H1 (cell line): ENCODE data around the gene C19orf25. TPM values are rescaled to one million over a fixed set of nuclear protein-coding genes. Genes with fewer than 3 reads are reported as not detected.

Source experiments
- CTCF ChIA-PET: fragments of 300-600 bp; sonication (Branson Sonifier 250); formaldehyde crosslinking; loops from one replicate; lab custom pipeline; 2021; ENCODE audit not compliant: partially characterized antibody; lab: Charles Lee
- POLR2A ChIA-PET: fragments of 300-600 bp; sonication (Branson Sonifier 250); formaldehyde crosslinking; loops from one replicate; lab custom pipeline; 2021; ENCODE audit warnings: inconsistent platforms; ENCODE audit not compliant: partially characterized antibody; lab: Charles Lee
- DNase-seq, 2 experiments: peaks; one replicate each; pipeline versions ENCODE4 v3.0.0 to v3.0.0-alpha.2; 2010 to 2022; ENCODE audit warnings: low spot score in 2 of 2, low read depth in 1 of 2, mixed read lengths in 1 of 2
- FAIRE-seq: peaks from 2 replicates; lab custom pipeline; 2011; peaks lifted over from hg19 to GRCh38; lab: Jason Lieb, UNC
- H2AFZ ChIP-seq: 2 replicates; pipeline ENCODE4 v1.8.1; 2012; ENCODE audit warnings: low read length, inconsistent platforms
- H2AK5ac ChIP-seq: 2 replicates; pipeline ENCODE4 v1.6.1; 2013; ENCODE audit warnings: low read depth, low read length
- H2BK120ac ChIP-seq: replicated peaks from 2 replicates; pipeline ENCODE3; 2013; ENCODE audit warnings: low read depth, low read length, inconsistent platforms
- H2BK12ac ChIP-seq: 2 replicates; pipeline ENCODE4 v1.6.1; 2013; ENCODE audit warnings: low read depth, low read length
- H2BK15ac ChIP-seq: 2 replicates; pipeline ENCODE4 v1.6.1; 2013; ENCODE audit warnings: low read length
- H2BK20ac ChIP-seq: 2 replicates; pipeline ENCODE4 v1.6.1; 2013; ENCODE audit warnings: low read length
- H2BK5ac ChIP-seq: 2 replicates; pipeline ENCODE4 v1.6.1; 2013; ENCODE audit warnings: low read depth, low read length
- H3K14ac ChIP-seq: 2 replicates; pipeline ENCODE4 v1.6.1; 2013; ENCODE audit warnings: inconsistent platforms; ENCODE audit not compliant: insufficient read length
- H3K18ac ChIP-seq: 2 replicates; pipeline ENCODE4 v1.6.1; 2013; ENCODE audit warnings: low read length; ENCODE audit errors: extremely low read depth
- H3K23ac ChIP-seq: 2 replicates; pipeline ENCODE4 v1.6.1; 2013; ENCODE audit warnings: inconsistent platforms; ENCODE audit not compliant: insufficient read length
- H3K23me2 ChIP-seq: 2 replicates; pipeline ENCODE4 v1.6.1; 2013; ENCODE audit warnings: low read depth, low read length
- H3K27ac ChIP-seq: 2 replicates; pipeline ENCODE4 v1.6.1; 2011; ENCODE audit warnings: low read depth, low read length, inconsistent platforms
- H3K27me3 ChIP-seq, 4 experiments: replicated peaks in 1 of 4; 1 replicate in 1 of 4; 2 replicates in 3 of 4; pipeline versions ENCODE4 v1.6.1 to v1.8.1; 2011 to 2013; ENCODE audit warnings: low read length in 3 of 4, mild to moderate bottlenecking in 3 of 4, inconsistent platforms in 2 of 4, mixed read lengths in 2 of 4, moderate library complexity in 1 of 4; ENCODE audit not compliant: control insufficient read depth in 3 of 4, insufficient read depth in 3 of 4; ENCODE audit errors: extremely low read depth in 1 of 4
- H3K36me3 ChIP-seq, 4 experiments: 2 replicates each; pipeline versions ENCODE4 v1.6.1 to v1.8.1; 2011 to 2013; ENCODE audit warnings: mild to moderate bottlenecking in 4 of 4, low read length in 3 of 4, moderate library complexity in 2 of 4, control low read depth in 1 of 4, inconsistent platforms in 1 of 4; ENCODE audit not compliant: insufficient read depth in 4 of 4, control insufficient read depth in 2 of 4
- H3K4ac ChIP-seq: replicated peaks from 2 replicates; pipeline ENCODE3; 2013; ENCODE audit warnings: low read length, low read depth, mixed read lengths, inconsistent platforms; ENCODE audit not compliant: insufficient read length
- H3K4me1 ChIP-seq, 4 experiments: replicated peaks in 1 of 4; 1 replicate in 1 of 4; 2 replicates in 3 of 4; pipeline versions ENCODE4 v1.6.1 to v1.8.1; 2011 to 2013; ENCODE audit warnings: low read length in 3 of 4, inconsistent platforms in 2 of 4, mixed read lengths in 1 of 4; ENCODE audit not compliant: insufficient read depth in 4 of 4, control insufficient read depth in 3 of 4
- H3K4me2 ChIP-seq, 2 experiments: 2 replicates each; pipeline versions ENCODE4 v1.6.1 to v1.8.1; 2011 to 2013; ENCODE audit warnings: low read depth in 2 of 2, low read length in 2 of 2, control low read depth in 1 of 2, inconsistent platforms in 1 of 2, mild to moderate bottlenecking in 1 of 2; ENCODE audit not compliant: insufficient read depth in 1 of 2
- H3K4me3 ChIP-seq, 4 experiments: fragments of 200-600, 300-600 bp in 1 of 4; sonication (generic), shearing (Covaris generic), sonication (Bioruptor Twin) in 1 of 4; 2 replicates each; pipeline versions ENCODE4 v1.5.1 to v1.8.1; 2011 to 2016; ENCODE audit warnings: low read length in 4 of 4, low read depth in 3 of 4, control low read depth in 2 of 4, inconsistent platforms in 2 of 4, mild to moderate bottlenecking in 2 of 4, mixed read lengths in 1 of 4, moderate library complexity in 1 of 4; ENCODE audit not compliant: insufficient read depth in 2 of 4; ENCODE audit errors: extremely low read depth in 1 of 4
- H3K56ac ChIP-seq: replicated peaks from 2 replicates; pipeline ENCODE3; 2013; ENCODE audit warnings: low read depth, mild to moderate bottlenecking, mixed read lengths, low read length, inconsistent platforms; ENCODE audit not compliant: insufficient read length
- H3K79me1 ChIP-seq: 2 replicates; pipeline ENCODE4 v1.6.1; 2013; ENCODE audit warnings: low read depth, low read length, control low read depth
- H3K79me2 ChIP-seq, 2 experiments: 2 replicates each; pipeline versions ENCODE4 v1.6.1 to v1.8.1; 2012 to 2013; ENCODE audit warnings: low read length in 2 of 2, mild to moderate bottlenecking in 2 of 2, inconsistent platforms in 1 of 2; ENCODE audit not compliant: insufficient read depth in 2 of 2, control insufficient read depth in 1 of 2
- H3K9ac ChIP-seq, 4 experiments: replicated peaks in 1 of 4; 1 replicate in 1 of 4; 2 replicates in 3 of 4; pipeline versions ENCODE4 v1.6.1 to v1.8.1; 2011 to 2013; ENCODE audit warnings: low read depth in 3 of 4, low read length in 3 of 4, control low read depth in 2 of 4, mild to moderate bottlenecking in 2 of 4, moderate library complexity in 2 of 4, inconsistent platforms in 1 of 4; ENCODE audit errors: extremely low read depth in 1 of 4
- H3K9me3 ChIP-seq, 2 experiments: 2 replicates each; pipeline versions ENCODE4 v1.6.1 to v1.8.1; 2012 to 2013; ENCODE audit warnings: mild to moderate bottlenecking in 2 of 2, moderate library complexity in 2 of 2, control low read depth in 1 of 2, inconsistent platforms in 1 of 2, low read depth in 1 of 2, low read length in 1 of 2, mixed read lengths in 1 of 2; ENCODE audit not compliant: insufficient read depth in 2 of 2
- H4K20me1 ChIP-seq, 2 experiments: replicated peaks in 1 of 2; 2 replicates each; pipeline versions ENCODE3 to v1.8.1; 2011 to 2013; ENCODE audit warnings: inconsistent platforms in 2 of 2, low read length in 2 of 2, mild to moderate bottlenecking in 1 of 2; ENCODE audit not compliant: insufficient read depth in 2 of 2, control insufficient read depth in 1 of 2
- H4K5ac ChIP-seq: 2 replicates; pipeline ENCODE4 v1.6.1; 2013; ENCODE audit warnings: low read length, low read depth, mixed read lengths, inconsistent platforms; ENCODE audit not compliant: insufficient read length
- H4K8ac ChIP-seq: 2 replicates; pipeline ENCODE4 v1.8.0; 2013; ENCODE audit warnings: mild to moderate bottlenecking, moderate library complexity, low read length, inconsistent platforms; ENCODE audit not compliant: insufficient read depth; ENCODE audit errors: extremely low read depth
- H4K91ac ChIP-seq: replicated peaks from 2 replicates; pipeline ENCODE3; 2013; ENCODE audit warnings: low read length, mixed read lengths, inconsistent platforms; ENCODE audit not compliant: insufficient read length
- ATF3 ChIP-seq: IDR thresholded peaks from 2 replicates; pipeline ENCODE4 v1.6.1; 2011; ENCODE audit warnings: low read depth, mild to moderate bottlenecking, low read length; ENCODE audit not compliant: insufficient read depth
- BRCA1 ChIP-seq: IDR thresholded peaks from 2 replicates; pipeline ENCODE4 v1.6.1; 2012; ENCODE audit warnings: low read depth, low read length, improper control_type of control experiment
- FOSL1 ChIP-seq: IDR thresholded peaks from 2 replicates; pipeline ENCODE4 v1.6.1; 2011; ENCODE audit warnings: mild to moderate bottlenecking, low read depth, low read length, moderate library complexity; ENCODE audit not compliant: insufficient read depth
- GABPA ChIP-seq: IDR thresholded peaks from 2 replicates; pipeline ENCODE4 v1.6.1; 2011; ENCODE audit warnings: mild to moderate bottlenecking, low read length, moderate library complexity, borderline replicate concordance; ENCODE audit not compliant: insufficient read depth
- HDAC2 ChIP-seq, 2 experiments: fragments of 300-600 bp in 1 of 2; sonication (generic) in 1 of 2; IDR thresholded peaks; 2 replicates each; pipeline ENCODE4 v1.6.1; 2011 to 2012; ENCODE audit warnings: low read depth in 2 of 2, low read length in 2 of 2, mild to moderate bottlenecking in 2 of 2, moderate library complexity in 2 of 2, borderline replicate concordance in 1 of 2, inconsistent platforms in 1 of 2
- HDAC6 ChIP-seq: IDR thresholded peaks from one replicate; pipeline ENCODE4 v1.7.1; 2012; ENCODE audit warnings: low read depth, mild to moderate bottlenecking, inconsistent platforms, low read length, moderate library complexity
- PHF8 ChIP-seq: fragments of 200-600 bp; sonication (generic); conservative IDR thresholded peaks from 2 replicates; pipeline ENCODE4 v1.7.1; 2012; ENCODE audit warnings: low read depth, mild to moderate bottlenecking, inconsistent platforms, low read length, moderate library complexity
- POLR2A ChIP-seq, 2 experiments: IDR thresholded peaks; 1 replicate in 1 of 2; 2 replicates in 1 of 2; pipeline ENCODE4 v1.6.1; 2011; ENCODE audit warnings: low read depth in 2 of 2, low read length in 2 of 2, mild to moderate bottlenecking in 2 of 2; ENCODE audit errors: control extremely low read depth in 1 of 2
- POLR2AphosphoS5 ChIP-seq: IDR thresholded peaks from 2 replicates; pipeline ENCODE4 v1.6.1; 2011; ENCODE audit warnings: low read depth, low read length
- POU5F1 ChIP-seq: IDR thresholded peaks from 2 replicates; pipeline ENCODE4 v1.6.1; 2011; ENCODE audit warnings: low read depth, mild to moderate bottlenecking, low read length, moderate library complexity
- RXRA ChIP-seq: IDR thresholded peaks from 2 replicates; pipeline ENCODE4 v1.6.1; 2011; ENCODE audit warnings: low read depth, mild to moderate bottlenecking, low read length, moderate library complexity; ENCODE audit not compliant: insufficient read depth
- SRF ChIP-seq: IDR thresholded peaks from 2 replicates; pipeline ENCODE4 v1.6.1; 2011; ENCODE audit warnings: mild to moderate bottlenecking, low read depth, low read length, moderate library complexity
- SUZ12 ChIP-seq: fragments of 200-600 bp; sonication (generic); IDR thresholded peaks from 2 replicates; pipeline ENCODE4 v1.6.1; 2012; ENCODE audit warnings: mild to moderate bottlenecking, inconsistent platforms, low read length, moderate library complexity, mixed read lengths
- WGBS, 2 experiments: shearing (Covaris generic) in 1 of 2; methylation state at CpG; one replicate each; pipeline versions ENCODE4 v1.1.6 to v1.1.7; 2013 to 2015; ENCODE audit warnings: low lambda C conversion rate in 2 of 2, mixed read lengths in 2 of 2, inconsistent platforms in 1 of 2, low coverage in 1 of 2, missing lambda C conversion rate in 1 of 2; ENCODE audit not compliant: insufficient replicate concordance in 2 of 2, insufficient coverage in 1 of 2, insufficient read length in 1 of 2; ENCODE audit errors: extremely low coverage in 1 of 2, missing lambda C conversion rate in 1 of 2; 5-methylcytosine and 5-hydroxymethylcytosine counted together
- polyA plus RNA-seq, 7 experiments: library from polyadenylated mRNA; depleted of rRNA in 3 of 7; stranded (reverse) in 5 of 7; unstranded in 2 of 7; fragments of >200 nt in 5 of 7; fragments of 200-250 nt in 2 of 7; gene quantifications; 1 replicate in 5 of 7; 2 replicates in 1 of 7; 4 replicates in 1 of 7; pipeline versions ENCODE4 v1.2.1 to v1.2.3, GENCODE V29; 2011 to 2013; ENCODE audit warnings: missing spikeins in 2 of 7, mixed read lengths in 2 of 7
- total RNA-seq: library from RNA; stranded (reverse); fragmentation: NEBNext Ultra II Directional; extraction: Animal tissue kit (Norgen Biotek cat#: 25700); gene quantifications from 2 replicates; pipeline ENCODE4 v1.2.1, GENCODE V29; 2021

C19orf25 gene
- total and polyA plus RNA-seq, 2 of the 8 experiments (the other 6 are each of a cell fraction or from before 2014, with no cell fraction given): 41.3 to 67.4 TPM

GRCh38 chr19:1501200-1501595 is 22.2 kb upstream of the C19orf25 start:
- H2BK12ac ChIP-seq: no peak overlapping the region
- FAIRE-seq (no peak), DNase-seq (no peak)
- no peak overlapping the region for H4K8ac ChIP-seq
- H3K14ac ChIP-seq: no peak overlapping the region
- WGBS, 2 experiments: 87% methylated on average over 9 of the region's 9 CpGs; no CpG with 5 or more reads in 1 of the 2 experiments
- no peak overlapping the region for H2BK120ac ChIP-seq
- H3K9me3 ChIP-seq: peaks cover 5 to 11% of the 10 kb centered on the region in 2 experiments; a peak in 2 of 4 replicates
- H3K79me2 ChIP-seq: no peaks in the 10 kb centered on the region
- no peak overlapping the region for H4K5ac ChIP-seq
- H2AFZ ChIP-seq: no peak overlapping the region
- H3K23me2 ChIP-seq: peaks cover 6% of the 10 kb centered on the region
- H4K20me1 ChIP-seq: peaks cover 0 to 2% of the 10 kb centered on the region in 2 experiments
- no peak overlapping the region for H3K4me2 ChIP-seq
- no peak overlapping the region for H2BK15ac ChIP-seq
- H3K27ac ChIP-seq: no peak overlapping the region
- no peak overlapping the region for H3K9ac ChIP-seq
- H3K4me3 ChIP-seq: no peak overlapping the region
- no peak overlapping the region for H3K23ac ChIP-seq
- H2BK20ac ChIP-seq: no peak overlapping the region
- no peak overlapping the region for H2BK5ac ChIP-seq
- H3K4ac ChIP-seq: no peak overlapping the region
- H3K56ac ChIP-seq: no peak overlapping the region
- peaks cover 0 to 19% (median 16%) of the 10 kb centered on the region in 4 experiments; a peak in 5 of 7 replicates for H3K27me3 ChIP-seq
- peaks cover 0 to 10% (median 6%) of the 10 kb centered on the region in 4 experiments; a peak in 5 of 7 replicates for H3K4me1 ChIP-seq
- H2AK5ac ChIP-seq: no peak overlapping the region
- H3K18ac ChIP-seq: no peak overlapping the region
- H4K91ac ChIP-seq: no peak overlapping the region
- H3K79me1 ChIP-seq: no peaks in the 10 kb centered on the region
- ChIA-PET CTCF (interaction anchor here (0.8 to 1.6 kb wide), 3 partner anchors 11 to 363 kb away, joined by 3 read pairs; no protein-coding TSS in a partner anchor), POLR2A (interaction anchor here (1.6 to 2.6 kb wide), 2 partner anchors 10 to 28 kb away, joined by 4 to 7 read pairs; partner anchors contain the start of gene REEP6)
- H3K36me3 ChIP-seq: no peaks in the 10 kb centered on the region
- TF ChIP-seq SUZ12 (no peak), FOSL1 (no peak), HDAC6 (no peak), PHF8 (no peak), HDAC2 (IDR thresholded peaks at IDR 0.05; ENCODE audit: borderline replicate concordance in 1 of 2, low read depth in 2 of 2, low read length in 2 of 2) (no peak), BRCA1 (no peak), POLR2A (IDR thresholded peaks at IDR 0.05; ENCODE audit: control extremely low read depth in 1 of 2, low read depth in 2 of 2, low read length in 2 of 2) (no peak), ATF3 (no peak), SRF (no peak), POLR2AphosphoS5 (no peak), RXRA (no peak), POU5F1 (no peak), GABPA (no peak)
